CD14-positive monocyte (primary cell): ENCODE measurements around the gene RAI14. TPM values are rescaled to one million over a fixed set of nuclear protein-coding genes. Genes with fewer than 3 reads are reported as not detected.

ENCODE experiments used
- DNase-seq, 3 donors: peaks; one replicate each; pipeline ENCODE4 v3.0.0-alpha.2; 2011 to 2022
- H2AFZ ChIP-seq: 2 replicates; pipeline ENCODE4 v1.6.0; 2012; ENCODE audit warnings: mild to moderate bottlenecking, low read depth, low read length, inconsistent platforms; ENCODE audit not compliant: insufficient read depth, poor library complexity, severe bottlenecking
- H3K27ac ChIP-seq, 2 donors: 1 replicate in 1 of 2; 2 replicates in 1 of 2; pipeline ENCODE4 v1.5.1; 2012 to 2013; ENCODE audit warnings: low read length in 2 of 2, control low read depth in 1 of 2, inconsistent platforms in 1 of 2, low read depth in 1 of 2, mild to moderate bottlenecking in 1 of 2
- H3K27me3 ChIP-seq, 2 donors: one replicate each; pipeline versions ENCODE4 v1.6.0 to v1.6.1; 2011 to 2013; ENCODE audit warnings: low read length in 2 of 2; ENCODE audit not compliant: control insufficient read depth in 2 of 2, insufficient read depth in 2 of 2
- H3K36me3 ChIP-seq, 2 donors: replicated peaks in 1 of 2; 1 replicate in 1 of 2; 2 replicates in 1 of 2; pipeline versions ENCODE4 v1.5.1 to v1.6.1; 2012 to 2013; ENCODE audit warnings: low read length in 2 of 2, control low read depth in 1 of 2, inconsistent platforms in 1 of 2, mild to moderate bottlenecking in 1 of 2; ENCODE audit not compliant: insufficient read depth in 2 of 2, control insufficient read depth in 1 of 2
- H3K4me1 ChIP-seq, 2 donors: 1 replicate in 1 of 2; 2 replicates in 1 of 2; pipeline versions ENCODE4 v1.5.1 to v1.6.1; 2012 to 2013; ENCODE audit warnings: low read length in 2 of 2, control low read depth in 1 of 2, inconsistent platforms in 1 of 2, mild to moderate bottlenecking in 1 of 2, moderate library complexity in 1 of 2; ENCODE audit not compliant: insufficient read depth in 2 of 2, control insufficient read depth in 1 of 2
- H3K4me2 ChIP-seq: replicated peaks from 2 replicates; pipeline ENCODE3; 2012; ENCODE audit warnings: low read length, moderate library complexity, mild to moderate bottlenecking; ENCODE audit not compliant: poor library complexity, severe bottlenecking; ENCODE audit errors: extremely low read depth
- H3K4me3 ChIP-seq, 3 experiments: fragments of 200-600 bp in 1 of 3; sonication (generic) in 1 of 3; replicated peaks in 1 of 3; 1 replicate in 2 of 3; 2 replicates in 1 of 3; pipeline ENCODE4 v1.5.1; 2011 to 2013; ENCODE audit warnings: low read length in 3 of 3, mild to moderate bottlenecking in 3 of 3, control low read depth in 2 of 3, low read depth in 2 of 3, inconsistent platforms in 1 of 3, moderate library complexity in 1 of 3
- H3K79me2 ChIP-seq: 2 replicates; pipeline ENCODE4 v1.6.0; 2012; ENCODE audit warnings: mild to moderate bottlenecking, control low read depth, inconsistent platforms, low read length, moderate library complexity; ENCODE audit not compliant: insufficient read depth
- H3K9ac ChIP-seq: 2 replicates; pipeline ENCODE4 v1.6.0; 2017; ENCODE audit warnings: low read length, mild to moderate bottlenecking; ENCODE audit not compliant: insufficient read depth, poor library complexity, severe bottlenecking
- H3K9me3 ChIP-seq, 2 donors: replicated peaks in 1 of 2; 1 replicate in 1 of 2; 2 replicates in 1 of 2; pipeline versions ENCODE4 v1.5.1 to v1.6.1; 2012 to 2013; ENCODE audit warnings: low read length in 2 of 2, control low read depth in 1 of 2; ENCODE audit not compliant: control insufficient read depth in 1 of 2, insufficient read depth in 1 of 2
- H4K20me1 ChIP-seq: 2 replicates; pipeline ENCODE4 v1.6.0; 2012; ENCODE audit warnings: mild to moderate bottlenecking, low read length, control low read depth, moderate library complexity; ENCODE audit not compliant: insufficient read depth
- H3K27ac Mint-ChIP-seq, 7 donors: one replicate each; pipeline ENCODE4 v1.8.0; 2020; ENCODE audit warnings: mild to moderate bottlenecking in 7 of 7, mixed read lengths in 7 of 7, moderate library complexity in 6 of 7, inconsistent platforms in 2 of 7
- H3K27me3 Mint-ChIP-seq, 3 donors: one replicate each; pipeline ENCODE4 v1.8.0; 2021 to 2022; ENCODE audit warnings: low read depth in 3 of 3, mild to moderate bottlenecking in 3 of 3, mixed read lengths in 3 of 3, moderate library complexity in 3 of 3, inconsistent platforms in 1 of 3
- H3K36me3 Mint-ChIP-seq, 2 donors: one replicate each; pipeline ENCODE4 v1.8.0; 2020; ENCODE audit warnings: mixed read lengths in 2 of 2, inconsistent platforms in 1 of 2, mild to moderate bottlenecking in 1 of 2
- H3K4me1 Mint-ChIP-seq: one replicate; pipeline ENCODE4 v1.8.0; 2020; ENCODE audit warnings: mild to moderate bottlenecking, mixed read lengths
- H3K4me3 Mint-ChIP-seq, 2 donors: one replicate each; pipeline ENCODE4 v1.8.0; 2020; ENCODE audit warnings: mild to moderate bottlenecking in 2 of 2, mixed read lengths in 2 of 2, moderate library complexity in 1 of 2
- H3K9me3 Mint-ChIP-seq, 7 donors: one replicate each; pipeline ENCODE4 v1.8.0; 2020 to 2022; ENCODE audit warnings: mixed read lengths in 7 of 7, mild to moderate bottlenecking in 6 of 7, moderate library complexity in 6 of 7, inconsistent platforms in 2 of 7
- CTCF ChIP-seq: fragments of 200-600 bp; IDR thresholded peaks from one replicate; pipeline ENCODE4 v1.8.0; 2022; ENCODE audit warnings: antibody characterized with exemption, mild to moderate bottlenecking
- WGBS: methylation state at CpG from one replicate; pipeline ENCODE4 v1.1.5; 2013; ENCODE audit warnings: missing lambda C conversion rate; ENCODE audit not compliant: insufficient coverage; 5-methylcytosine and 5-hydroxymethylcytosine counted together
- intact Hi-C, 2 donors: fragments of 100-400 bp; cut with micrococcal nuclease; formaldehyde crosslinking; loops; one replicate each; pipeline versions ENCODE4 v1.15.0 to v1.15.1; 2023
- polyA minus RNA-seq: library from RNA; depleted of rRNA, polyadenylated mRNA; stranded (reverse); fragments of >200 nt; gene quantifications from 2 replicates; pipeline ENCODE4 v1.2.3, GENCODE V29; 2012
- polyA plus RNA-seq, 3 donors: library from polyadenylated mRNA; depleted of rRNA in 1 of 3; unstranded in 2 of 3; stranded (reverse) in 1 of 3; fragments of 300-500 nt in 2 of 3; fragments of >200 nt in 1 of 3; fragmentation: Illumina TruSeq in 2 of 3; gene quantifications; 1 replicate in 2 of 3; 2 replicates in 1 of 3; pipeline ENCODE4 v1.2.3, GENCODE V29; 2012 to 2021
- total RNA-seq, 12 experiments: library from RNA in 1 of 12; stranded (reverse) in 1 of 12; fragments of 120-200 nt in 1 of 12; gene quantifications; one replicate each; pipeline ENCODE4 v1.2.4 and lab custom pipeline; 2013 to 2026; ENCODE audit warnings: mixed read lengths in 6 of 12, inconsistent platforms in 1 of 12

RAI14 gene
- total RNA-seq (2013) = 0.19 TPM
- polyA plus RNA-seq (under 1 TPM in 1 of 3 donors, not detected in 2; 0.08 TPM), polyA minus RNA-seq (under 0.01 and 0.24 TPM in 2 replicates), total RNA-seq (lab: John Stamatoyannopoulos, UW) (0.12 to 4.5 (median 0.75) reads per million in 11 experiments)

- H4K20me1 ChIP-seq = no peaks in the 10 kb centered on the region
- H3K9me3 Mint-ChIP-seq = peaks cover 0 to 16% (median 4%) of the 10 kb centered on the region in 7 donors
- peaks cover 56 to 71% (median 61%) of the 10 kb centered on the region in 3 donors for H3K27me3 Mint-ChIP-seq
- H2AFZ ChIP-seq = peak within 1 kb of the TSS; percentile 64
- WGBS = under 1% methylated on average over 76 of the region's 79 CpGs
- peaks cover 17% of the 10 kb centered on the region for H3K4me1 Mint-ChIP-seq
- no peaks in the 10 kb centered on the region for H3K79me2 ChIP-seq
- no peak for TF ChIP-seq CTCF
- no peak for DNase-seq
- peaks cover 8 to 19% of the 10 kb centered on the region in 2 donors for H3K4me1 ChIP-seq
- H3K9me3 ChIP-seq = peaks cover 0 to 15% of the 10 kb centered on the region in 2 donors
- H3K4me3 Mint-ChIP-seq = peak within 1 kb of the TSS; percentile 77 to 94
- no peak within 1 kb of the TSS for H3K27ac ChIP-seq
- no peaks in the 10 kb centered on the region for H3K36me3 ChIP-seq
- intact Hi-C loops = no loop called here
- H3K4me2 ChIP-seq = peak within 1 kb of the TSS; percentile 76
- H3K4me3 ChIP-seq = peak within 1 kb of the TSS; percentile 5 to 70 (median 42)
- H3K36me3 Mint-ChIP-seq = peaks cover 0 to 3% of the 10 kb centered on the region in 2 donors
- H3K9ac ChIP-seq = peak within 1 kb of the TSS; percentile 53
- peaks cover 56 to 59% of the 10 kb centered on the region in 2 donors for H3K27me3 ChIP-seq
- H3K27ac Mint-ChIP-seq = no peak within 1 kb of the TSS
Measured at GRCh38 chr5:34656001-34656699, at the start of gene RAI14. TSS of gene RAI14 (plus strand) at chr5:34656328. CDS start at chr5:34686920, 30,592 bp downstream.

GRCh38 chr5:34608368-34608767, 47.8 kb upstream of the RAI14 start:
- no peak overlapping the region for H2AFZ ChIP-seq
- no peaks in the 10 kb centered on the region for H3K36me3 Mint-ChIP-seq

More at GRCh38 chr5:34608368-34608767, 47.8 kb upstream of the RAI14 start:
- TF ChIP-seq CTCF = no peak
- H3K27me3 ChIP-seq = no peaks in the 10 kb centered on the region
- no peaks in the 10 kb centered on the region for H3K4me1 ChIP-seq
- no peak overlapping the region for H3K4me2 ChIP-seq
- H3K9me3 ChIP-seq = no peaks in the 10 kb centered on the region
- WGBS = 100% methylated on average over 1 of the region's 3 CpGs
- no peak overlapping the region for H3K9ac ChIP-seq
- Mint-ChIP-seq H3K4me1 (no peaks in the 10 kb centered on the region), H3K27ac (no peak overlapping the region), H3K27me3 (peaks cover 0 to 2% (median 1%) of the 10 kb centered on the region in 3 donors), H3K4me3 (no peak overlapping the region), H3K9me3 (peaks cover 0 to 3% (median 2%) of the 10 kb centered on the region in 7 donors)
- no peaks in the 10 kb centered on the region for H3K79me2 ChIP-seq
- intact Hi-C loops = no loop called here
- no peak for DNase-seq
- no peaks in the 10 kb centered on the region for H3K36me3 ChIP-seq
- no peak overlapping the region for H3K4me3 ChIP-seq
- no peak overlapping the region for H3K27ac ChIP-seq
- no peaks in the 10 kb centered on the region for H4K20me1 ChIP-seq
